T-helper 22 cell (primary cell): Measurements from ENCODE around the gene FARSB.
"Not testable (repeated sequence)": the region's sequence is repeated elsewhere in the genome, so short reads cannot be mapped to it uniquely, and the experiment has no call there.

Source experiments
- DNase-seq: peaks from one replicate; pipeline ENCODE4 v3.0.0-alpha.2; 2020; ENCODE audit warnings: low read depth

Gene FARSB

GRCh38 chr2:222655787-222656525, at the start of gene FARSB:
FARSB (minus strand) TSS chr2:222656092; CDS start chr2:222656073, 19 bp downstream.
- peak; percentile 92 for DNase-seq

GRCh38 chr2:222703886-222704285, 48.0 kb upstream of the FARSB start:
- DNase-seq = no peak

DNA sequence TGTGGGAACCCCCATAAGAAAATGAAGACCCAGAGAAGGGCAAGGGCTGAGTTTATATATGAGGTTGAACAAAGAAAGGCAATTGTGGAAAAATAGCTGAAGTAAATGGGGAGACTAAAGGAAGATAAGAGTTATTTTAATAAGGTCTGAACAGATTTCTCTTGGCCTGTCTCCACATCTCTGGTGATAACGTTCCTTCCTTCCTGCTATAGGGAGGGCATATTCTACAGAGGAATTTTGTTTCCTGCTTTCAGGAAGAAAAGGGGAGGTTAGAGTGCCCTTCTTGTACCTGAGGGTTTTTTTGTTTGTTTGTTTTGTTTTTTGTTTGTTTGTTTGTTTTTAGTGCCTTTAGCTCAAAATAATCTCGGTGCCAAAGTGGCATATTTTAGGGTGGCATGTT, 47.2 kb upstream of the FARSB start:
- no peak for DNase-seq

GRCh38 chr2:222701721-222702131, 45.8 kb upstream of the FARSB start:
- no peak for DNase-seq

DNA sequence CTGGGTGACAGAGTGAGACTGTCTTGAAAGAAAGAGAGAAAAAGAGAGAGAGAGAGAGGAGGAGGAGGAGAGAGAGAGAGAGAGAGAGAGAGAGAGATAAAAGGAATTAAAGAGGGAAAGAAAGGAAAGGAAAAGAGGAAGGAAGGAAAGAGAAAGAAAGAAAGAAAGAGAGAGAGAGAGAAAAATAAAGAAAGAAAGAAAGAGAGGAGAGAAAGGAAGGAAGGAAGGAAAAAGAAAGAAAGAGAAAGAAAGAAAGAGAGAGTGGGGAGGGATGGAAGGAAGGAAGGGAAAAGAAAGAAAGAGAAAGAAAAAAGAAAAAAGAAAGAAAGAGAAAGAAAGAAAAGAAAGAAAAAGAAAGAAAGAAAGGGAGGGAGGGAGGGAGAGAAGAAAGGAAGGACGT, 45.3 kb upstream of the FARSB start:
- no peak for DNase-seq

DNA sequence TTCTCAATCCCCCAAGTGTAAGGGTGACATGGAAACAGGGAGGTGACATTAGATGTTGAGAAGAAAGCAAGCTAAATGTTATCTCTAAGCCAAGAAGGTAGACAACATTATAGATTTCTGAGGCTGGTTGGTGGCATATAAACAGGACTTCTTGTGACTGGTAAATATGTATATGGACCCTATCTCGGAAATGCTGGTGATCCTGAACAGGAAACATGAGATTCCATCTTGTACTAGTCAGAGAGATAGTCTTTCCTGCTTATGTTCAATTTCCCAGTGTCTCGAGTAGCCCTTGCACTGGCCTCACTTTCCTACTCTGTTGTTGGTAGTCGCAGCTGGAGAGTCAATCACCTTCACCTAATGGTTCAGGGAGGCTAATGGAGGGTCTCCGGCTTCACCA, 42.4 kb upstream of the FARSB start:
- DNase-seq = no peak

DNA sequence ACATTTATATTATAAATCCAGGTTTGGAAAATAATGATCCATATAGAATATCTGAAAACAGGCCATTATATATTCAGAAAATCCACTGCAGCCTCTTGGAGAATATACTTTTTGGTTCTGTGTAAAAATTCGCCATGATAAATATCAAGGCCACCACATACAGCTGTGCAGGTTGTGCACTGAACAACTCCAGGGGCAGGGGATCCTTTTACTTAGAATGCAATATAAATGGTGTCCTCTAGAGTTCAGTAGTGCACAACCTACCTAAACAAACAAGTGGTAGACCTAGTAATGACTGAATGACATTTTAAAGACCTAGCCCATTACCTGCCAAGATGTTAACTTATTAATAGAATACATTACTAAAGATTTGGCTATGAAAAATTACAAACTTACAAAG, 37.9 kb upstream of the FARSB start:
- DNase-seq = no peak

- DNase-seq = not testable (repeated sequence)
Measured at GRCh38 chr2:222693413-222693812, 37.5 kb upstream of the FARSB start.

- peak; percentile 25 for DNase-seq
Measured at GRCh38 chr2:222690564-222691200, 34.8 kb upstream of the FARSB start.

DNA sequence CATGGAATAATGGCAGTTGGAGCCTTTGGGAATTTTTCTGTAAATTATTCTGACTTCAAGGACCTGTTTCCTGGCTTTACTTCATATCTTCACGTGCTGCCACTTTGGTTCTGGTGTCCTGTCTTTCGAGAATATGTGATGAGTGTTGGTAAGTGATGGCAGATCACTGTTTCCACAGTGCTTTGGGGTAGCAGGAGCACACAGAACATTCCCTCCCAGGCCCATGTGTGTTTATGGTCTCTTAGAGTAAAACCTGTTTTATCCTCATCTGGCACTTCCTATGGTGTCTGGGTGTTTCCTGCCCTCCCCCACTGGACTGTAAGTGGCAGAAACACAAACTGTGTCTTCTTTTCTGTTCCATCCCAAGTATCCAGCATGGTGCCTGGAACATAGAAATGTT, 33.4 kb upstream of the FARSB start:
- DNase-seq = no peak

DNA sequence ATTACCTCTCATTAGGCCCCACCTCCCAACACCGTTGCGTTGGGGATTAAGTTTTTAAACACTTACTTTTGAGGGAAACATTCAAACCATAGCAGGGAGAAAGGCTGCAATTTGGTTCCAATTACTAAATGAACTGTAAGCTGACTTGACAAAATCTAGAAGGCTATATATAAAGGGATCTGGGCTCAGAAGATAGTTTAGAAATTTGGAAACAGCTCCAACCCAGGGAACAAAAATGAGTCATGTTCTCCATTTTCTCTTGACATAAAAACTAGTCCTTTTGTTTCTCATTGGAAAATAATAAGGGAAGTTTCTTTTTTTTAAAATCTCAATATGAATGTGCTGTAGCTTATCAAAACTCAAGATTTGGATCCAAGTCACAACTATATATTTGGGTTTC, 33.0 kb upstream of the FARSB start:
- no peak for DNase-seq

DNA sequence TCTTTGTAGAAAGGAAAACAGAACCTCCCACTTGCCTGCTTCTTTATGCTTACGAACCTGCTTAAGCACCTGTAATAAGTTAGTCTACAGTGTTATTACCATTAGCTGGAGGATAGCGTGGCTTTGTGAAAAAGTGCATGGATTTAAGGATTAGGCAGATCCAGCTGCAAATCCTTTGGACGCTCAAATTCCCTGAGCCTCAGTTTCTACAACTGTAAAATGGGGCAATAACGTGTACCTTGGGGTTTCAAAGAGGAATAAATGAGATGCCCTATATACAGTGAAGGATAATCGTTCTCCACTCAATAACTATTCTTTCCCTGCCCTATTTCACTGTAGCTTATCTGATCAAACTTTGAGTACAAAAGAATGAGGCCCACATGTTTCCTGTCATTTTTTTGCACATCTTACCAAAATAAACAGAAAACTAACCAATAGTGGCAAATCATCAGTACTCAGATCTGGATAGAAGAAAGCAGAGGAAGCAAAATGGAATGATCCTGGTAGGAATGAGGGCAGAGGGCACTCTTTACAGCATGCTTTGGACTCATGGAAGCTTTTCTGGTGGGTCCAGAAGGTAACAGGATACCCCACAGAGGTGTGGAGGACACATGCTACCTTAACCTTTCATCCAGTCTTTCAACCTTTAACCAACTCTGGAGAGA, 30.3 kb upstream of the FARSB start:
- DNase-seq = no peak

GRCh38 chr2:222683805-222684204, 27.9 kb upstream of the FARSB start:
- DNase-seq = no peak

- DNase-seq = no peak
Measured at GRCh38 chr2:222677981-222678380, 22.1 kb upstream of the FARSB start.

DNA sequence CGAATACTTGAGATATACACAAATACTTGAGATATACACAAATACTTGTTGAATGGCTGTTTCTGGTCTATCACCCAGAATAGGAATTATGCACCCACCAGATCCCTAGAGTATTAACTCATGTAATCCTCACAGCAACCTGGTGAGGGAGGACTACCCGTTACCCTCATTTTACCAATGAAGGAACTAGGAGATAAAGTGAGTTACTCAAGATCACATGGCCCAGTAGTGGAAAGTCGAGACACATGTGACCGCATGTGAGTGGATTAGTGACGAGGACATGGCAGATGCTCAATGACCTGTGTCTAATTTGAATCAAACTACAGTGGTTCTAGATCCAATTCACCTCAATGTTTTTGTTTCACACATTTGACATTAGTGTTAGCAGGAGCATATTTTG, 18.0 kb upstream of the FARSB start:
- no peak for DNase-seq

DNA sequence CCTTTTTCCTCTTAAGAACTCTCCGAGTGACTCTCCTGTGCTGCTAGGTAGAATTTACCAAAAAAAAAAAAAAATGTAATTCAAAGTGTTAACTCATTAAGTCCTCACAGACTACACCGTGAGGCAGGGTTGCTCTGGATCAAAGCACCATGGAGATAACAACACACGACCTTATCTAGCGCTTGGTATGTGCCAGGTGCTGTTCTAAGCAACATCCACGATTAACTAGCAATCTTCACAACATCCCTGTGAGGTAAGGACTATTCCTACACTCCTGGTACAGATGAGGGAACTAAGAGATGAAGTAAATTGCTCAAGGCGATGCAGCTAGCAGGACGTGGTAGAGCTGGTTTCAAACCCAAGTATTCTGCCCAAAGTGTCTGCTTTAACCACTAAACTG, 17.4 kb upstream of the FARSB start:
- no peak for DNase-seq

GRCh38 chr2:222672068-222672401, 16.1 kb upstream of the FARSB start:
- DNase-seq = no peak

DNA sequence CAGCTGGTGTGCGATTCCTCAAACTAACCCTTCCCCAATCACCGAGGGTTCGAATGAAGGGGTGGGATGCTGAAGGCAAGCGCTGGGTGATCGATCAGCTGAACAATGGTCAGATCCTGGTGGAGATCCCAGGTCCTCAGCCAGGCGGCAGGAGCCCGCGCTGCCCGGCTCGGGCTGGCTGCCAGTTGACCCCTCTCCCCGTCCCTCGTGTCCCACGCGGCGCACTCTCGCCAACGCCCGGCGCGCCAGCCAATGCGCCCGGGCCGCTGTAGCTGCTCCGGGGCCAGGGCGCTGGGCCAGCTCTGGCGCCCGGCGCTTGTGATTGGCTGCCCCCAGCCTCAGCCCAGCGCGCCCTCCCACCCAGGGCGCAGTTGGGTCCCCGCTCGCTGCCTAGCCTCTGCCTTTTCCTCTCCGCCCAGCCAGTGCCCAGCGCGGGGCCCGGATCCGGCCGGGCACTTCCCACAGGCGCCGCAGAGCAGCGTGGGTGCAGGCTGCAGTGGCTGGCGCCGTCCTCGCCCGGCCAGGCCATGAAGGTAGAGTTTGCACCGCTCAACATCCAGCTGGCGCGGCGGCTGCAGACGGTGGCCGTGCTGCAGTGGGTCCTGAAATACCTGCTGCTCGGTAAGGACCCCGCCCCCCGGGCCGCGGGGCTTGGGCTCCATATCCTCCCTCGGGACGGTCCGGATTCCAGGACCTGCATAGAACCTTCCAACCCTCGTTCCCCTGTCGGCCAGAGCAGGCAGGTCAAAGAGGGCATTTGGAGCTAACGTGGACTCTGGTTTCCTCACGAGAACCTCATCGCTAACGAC, 15.6 kb upstream of the FARSB start, which contains the start of gene MOGAT1:
MOGAT1 (plus strand) TSS at position 400 of the 809 bp plus-strand sequence; CDS start at position 528, 128 bp downstream.
- DNase-seq = no peak

DNA sequence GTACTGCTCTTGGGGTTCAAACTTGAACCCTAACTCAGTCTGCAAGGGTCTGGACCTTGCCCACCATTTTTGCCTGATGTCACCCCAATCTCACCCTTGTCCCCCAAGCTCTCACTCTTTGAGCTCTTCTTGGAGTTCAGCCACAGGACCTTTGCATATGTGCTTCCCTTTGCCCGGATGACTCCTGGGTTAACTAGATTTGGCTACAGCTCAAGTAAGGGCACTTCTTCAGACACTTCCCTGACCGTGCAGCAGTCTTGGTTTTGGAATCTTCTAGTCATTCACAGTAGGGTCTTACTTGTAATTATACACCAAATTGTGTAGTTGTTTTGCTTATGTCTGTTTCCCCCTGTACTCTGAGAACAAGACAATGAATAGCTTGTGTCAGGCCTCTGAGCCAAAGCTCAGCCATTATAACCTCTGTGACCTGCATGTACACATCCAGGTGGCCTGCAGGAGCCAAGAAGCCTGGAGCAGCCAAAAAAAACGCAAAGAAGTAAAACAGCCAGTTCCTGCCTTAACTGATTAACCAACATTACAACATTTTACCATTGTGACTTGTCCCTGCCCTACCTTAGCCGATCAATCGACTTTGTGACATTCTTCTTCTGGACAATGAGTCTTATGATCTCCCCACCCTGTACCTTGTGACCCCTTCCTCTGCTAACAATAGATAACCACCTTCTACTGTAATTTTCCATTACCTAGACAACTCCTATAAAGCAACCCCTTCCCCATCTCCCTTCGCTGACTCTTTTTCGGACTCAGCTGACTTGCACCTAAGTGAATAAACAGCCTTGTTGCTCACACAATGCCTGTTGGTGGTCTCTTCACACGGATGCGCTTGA, 14.5 kb upstream of the FARSB start:
- no peak for DNase-seq

GRCh38 chr2:222669353-222669752, 13.5 kb upstream of the FARSB start:
- DNase-seq = no peak

GRCh38 chr2:222668494-222669154, 12.7 kb upstream of the FARSB start:
- DNase-seq = no peak
